NCI-H2107 (cell line): ENCODE data around the gene RHCE.
"Not testable (repeated sequence)": the region's sequence is repeated elsewhere in the genome, so short reads cannot be mapped to it uniquely, and the experiment has no call there.

Source experiments
- DNase-seq: peaks from one replicate; lab custom pipeline; 2025; lab: John Stamatoyannopoulos, UW

The RHCE gene

GRCh38 chr1:25342846-25343245, 77.8 kb downstream of the RHCE start:
- DNase-seq: no peak

GRCh38 chr1:25341746-25342145, 78.9 kb downstream of the RHCE start:
- no peak for DNase-seq

GRCh38 chr1:25338986-25339385, 81.6 kb downstream of the RHCE start:
- no peak for DNase-seq

- peak; percentile 66 for DNase-seq
Observed at GRCh38 chr1:25338188-25338981, 82.2 kb downstream of the RHCE start, which contains the start of gene TMEM50A. TSS of gene TMEM50A (plus strand) at chr1:25338334. CDS start at chr1:25340487, 2,153 bp downstream.

GRCh38 chr1:25337483-25338187, 83.0 kb downstream of the RHCE start:
- not testable (repeated sequence) for DNase-seq

GRCh38 chr1:25336922-25337354, 83.7 kb downstream of the RHCE start:
- not testable (repeated sequence) for DNase-seq

- DNase-seq: not testable (repeated sequence)
Observed at GRCh38 chr1:25329950-25330349, 90.7 kb downstream of the RHCE start.

- DNase-seq: not testable (repeated sequence)
Observed at GRCh38 chr1:25329336-25329735, 91.3 kb downstream of the RHCE start.

- DNase-seq: not testable (repeated sequence)
Observed at GRCh38 chr1:25328791-25329185, 91.8 kb downstream of the RHCE start.

- not testable (repeated sequence) for DNase-seq
Observed at GRCh38 chr1:25327864-25328790, 92.5 kb downstream of the RHCE start.

GRCh38 chr1:25324407-25324806, 96.2 kb downstream of the RHCE start:
- DNase-seq: not testable (repeated sequence)

GRCh38 chr1:25322127-25322526, 98.5 kb downstream of the RHCE start:
- not testable (repeated sequence) for DNase-seq

- DNase-seq: not testable (repeated sequence)
Observed at GRCh38 chr1:25320314-25320938, 100.2 kb downstream of the RHCE start.

GRCh38 chr1:25312806-25313470, 107.7 kb downstream of the RHCE start:
- DNase-seq: not testable (repeated sequence)
